ENCODE results near the gene GDF7. TPM values are rescaled to one million over a fixed set of nuclear protein-coding genes. Genes with fewer than 3 reads are reported as not detected.

The GDF7 gene
- polyA plus RNA-seq, 1 of the 3 experiments (the other 2 are of a cell fraction): 0.02 TPM

GRCh38 chr2:20660506-20661420, 6.2 kb upstream of the GDF7 start:
- Histone ChIP-seq H3K4me3 (ENCODE audit: low read depth in 2 of 2, low read length in 1 of 2) (no peak overlapping the region), H3K9me2 (no peaks in the 10 kb centered on the region), H3K27ac (ENCODE audit: low read depth in 2 of 2, low read length in 1 of 2) (no peak overlapping the region), H4K20me1 (ENCODE audit: insufficient read depth) (no peaks in the 10 kb centered on the region), H3K9ac (no peak overlapping the region), H3K79me2 (ENCODE audit: insufficient read depth) (no peaks in the 10 kb centered on the region), H3K4me1 (ENCODE audit: control insufficient read depth in 1 of 2, insufficient read depth in 2 of 2, low read depth in 1 of 2, low read length in 1 of 2) (peaks cover 0 to 5% of the 10 kb centered on the region in 2 experiments; a peak in 2 of 4 replicates), H3K9me3 (no peaks in the 10 kb centered on the region), H3K27me3 (ENCODE audit: insufficient read depth) (peaks cover 65% of the 10 kb centered on the region), H3K36me3 (replicated peaks in 1 of 2; ENCODE audit: control insufficient read depth in 1 of 2, insufficient read depth in 2 of 2, low read length in 1 of 2) (no peaks in the 10 kb centered on the region), H2AFZ (ENCODE audit: low read depth) (no peak overlapping the region), H3F3A (replicated peaks; ENCODE audit: insufficient read depth) (no peaks in the 10 kb centered on the region), H3K4me2 (no peak overlapping the region)
- ChIA-PET CTCF (interaction anchor here (0.6 to 9.8 kb wide), 113 partner anchors 10 to 660 kb away, joined by 3 to 427 read pairs (median 6); partner anchors contain the start of genes APOB, HS1BP3, LDAH and RHOB), POLR2A (interaction anchor here (0.8 to 1.8 kb wide), 4 partner anchors 10 to 415 kb away, joined by 3 to 5 read pairs (median 4); partner anchors contain the start of genes HS1BP3 and LDAH)
- TF ChIP-seq SMC3 (IDR thresholded peaks at IDR 0.05; ENCODE audit: low read depth, low read length) (no peak), USF2 (IDR thresholded peaks at IDR 0.05; ENCODE audit: borderline replicate concordance, low read depth, low read length) (no peak), RCOR1 (IDR thresholded peaks at IDR 0.05; ENCODE audit: low read length) (no peak), NFIC (IDR thresholded peaks at IDR 0.05; ENCODE audit: borderline replicate concordance) (no peak), ELF1 (IDR thresholded peaks at IDR 0.05) (no peak), RAD21 (IDR thresholded peaks at IDR 0.05; ENCODE audit: low read length) (no peak), IRF3 (IDR thresholded peaks at IDR 0.05; ENCODE audit: low read depth, low read length) (no peak)
- 18% methylated on average over 8 of the region's 8 CpGs for WGBS (ENCODE audit: low lambda C conversion rate)
- DNase-seq: no peak

GRCh38 chr2:20661421-20662307, 5.3 kb upstream of the GDF7 start:
- H3K36me3 ChIP-seq (replicated peaks in 1 of 2; ENCODE audit: control insufficient read depth in 1 of 2, insufficient read depth in 2 of 2, low read length in 1 of 2): no peaks in the 10 kb centered on the region
- H3K9me3 ChIP-seq: no peaks in the 10 kb centered on the region
- H3K4me3 ChIP-seq (ENCODE audit: low read depth in 2 of 2, low read length in 1 of 2): peak overlapping the region in 1 of 2 experiments; percentile 5; a peak in 1 of 4 replicates
- WGBS (ENCODE audit: low lambda C conversion rate): 12% methylated on average over 10 of the region's 11 CpGs
- no peak overlapping the region for H3K9ac ChIP-seq
- peaks cover 74% of the 10 kb centered on the region for H3K27me3 ChIP-seq (ENCODE audit: insufficient read depth)
- H3K4me2 ChIP-seq: no peak overlapping the region
- H3F3A ChIP-seq (replicated peaks; ENCODE audit: insufficient read depth): no peaks in the 10 kb centered on the region
- H4K20me1 ChIP-seq (ENCODE audit: insufficient read depth): no peaks in the 10 kb centered on the region
- DNase-seq: peak; percentile 88
- ChIA-PET POLR2A (interaction anchor here (0.8 to 1.8 kb wide), 4 partner anchors 11 to 414 kb away, joined by 3 to 5 read pairs (median 4); partner anchors contain the start of genes HS1BP3 and LDAH), CTCF (interaction anchor here (0.6 to 9.8 kb wide), 145 partner anchors 11 to 740 kb away, joined by 3 to 427 read pairs (median 5); partner anchors contain the start of genes APOB, HS1BP3, LDAH and RHOB)
- no peak overlapping the region for H2AFZ ChIP-seq (ENCODE audit: low read depth)
- no peaks in the 10 kb centered on the region for H3K9me2 ChIP-seq
- H3K4me1 ChIP-seq (ENCODE audit: control insufficient read depth in 1 of 2, insufficient read depth in 2 of 2, low read depth in 1 of 2, low read length in 1 of 2): peaks cover 0 to 11% of the 10 kb centered on the region in 2 experiments; a peak in 2 of 4 replicates
- H3K27ac ChIP-seq (ENCODE audit: low read depth in 2 of 2, low read length in 1 of 2): no peak overlapping the region
- no peaks in the 10 kb centered on the region for H3K79me2 ChIP-seq (ENCODE audit: insufficient read depth)
- TF ChIP-seq RAD21 (IDR thresholded peaks at IDR 0.05; ENCODE audit: low read length): peak; percentile 99
- TF ChIP-seq REST (IDR thresholded peaks at IDR 0.05; ENCODE audit: low read depth, low read length): no peak
- no peak for TF ChIP-seq JUND (IDR thresholded peaks at IDR 0.05)
- TF ChIP-seq RFX5 (IDR thresholded peaks at IDR 0.05; ENCODE audit: low read length): no peak
- no peak for TF ChIP-seq USF2 (IDR thresholded peaks at IDR 0.05; ENCODE audit: borderline replicate concordance, low read depth, low read length)
- TF ChIP-seq ZBTB33 (IDR thresholded peaks at IDR 0.05; ENCODE audit: borderline replicate concordance, low read depth): no peak
